Measurements from ENCODE around the gene GCH1.

GCH1 gene

GRCh38 chr14:54829486-54830224 lies 73.0 kb downstream of the GCH1 start:
- in situ Hi-C loops (cut with MboI; ENCODE audit: low sequenced_read_pairs), result no loop called here

GRCh38 chr14:54828037-54828436 lies 74.6 kb downstream of the GCH1 start:
- in situ Hi-C loops (cut with MboI; ENCODE audit: low sequenced_read_pairs), result no loop called here

DNA sequence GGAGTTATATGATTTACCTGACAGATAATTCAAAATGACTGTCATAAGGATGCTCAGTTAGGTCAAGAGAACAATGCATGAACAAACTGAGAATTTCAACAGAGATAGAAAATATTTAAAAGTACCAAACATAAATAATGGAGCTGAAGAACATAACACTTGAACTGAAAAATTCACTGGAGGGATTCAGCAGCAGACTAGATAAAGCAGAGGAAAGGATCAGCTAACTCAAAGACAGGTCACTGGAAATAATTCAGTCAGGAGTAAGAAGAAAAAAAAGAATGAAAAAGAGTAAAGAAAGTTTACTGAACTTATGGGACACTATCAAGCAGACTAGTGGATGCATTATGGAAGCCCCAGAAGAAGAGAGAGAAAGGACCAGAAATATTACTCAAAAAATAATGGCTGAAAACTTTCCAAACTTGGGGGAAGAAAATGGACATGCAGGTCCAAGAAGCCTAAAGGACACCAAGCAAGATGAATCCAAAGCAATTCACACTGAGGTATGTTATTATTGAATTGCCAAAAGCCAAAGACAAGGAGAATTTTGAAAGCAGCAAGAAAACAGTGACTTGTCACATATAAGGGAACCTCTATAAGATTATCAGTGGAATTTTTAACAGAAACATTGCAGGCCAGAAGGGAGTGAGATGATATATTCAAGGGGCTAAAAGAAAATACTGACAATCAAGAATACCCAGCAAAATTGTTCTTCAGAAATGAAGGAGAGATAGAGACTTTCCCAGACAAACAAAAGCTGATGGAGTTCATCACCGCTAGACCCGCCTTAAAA lies 78.7 kb downstream of the GCH1 start:
- in situ Hi-C loops (cut with MboI; ENCODE audit: low sequenced_read_pairs), result no loop called here

DNA sequence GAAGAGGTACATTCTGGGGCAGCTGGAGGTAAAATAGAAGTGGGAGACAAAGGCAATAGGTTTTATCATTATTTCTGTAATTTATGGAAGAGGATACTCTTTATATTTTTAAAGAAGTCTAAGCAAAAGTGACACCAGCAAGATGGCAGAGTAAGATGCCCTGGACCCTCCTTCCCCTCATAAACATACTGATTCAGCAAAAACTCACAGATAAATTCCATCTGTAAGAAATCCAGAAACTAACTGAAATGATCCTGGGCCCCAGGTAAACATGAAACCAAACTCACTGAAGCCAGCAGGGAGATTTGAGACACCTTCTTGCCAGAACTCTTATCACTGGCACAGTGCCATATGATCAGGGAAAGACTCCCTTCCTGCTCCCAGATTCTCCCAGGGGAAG lies 79.9 kb downstream of the GCH1 start:
- in situ Hi-C loops (cut with MboI; ENCODE audit: low sequenced_read_pairs), result no loop called here

- in situ Hi-C loops (cut with MboI; ENCODE audit: low sequenced_read_pairs), result no loop called here
These were observed 84.2 kb downstream of the GCH1 start for GRCh38 chr14:54818201-54819133.

DNA sequence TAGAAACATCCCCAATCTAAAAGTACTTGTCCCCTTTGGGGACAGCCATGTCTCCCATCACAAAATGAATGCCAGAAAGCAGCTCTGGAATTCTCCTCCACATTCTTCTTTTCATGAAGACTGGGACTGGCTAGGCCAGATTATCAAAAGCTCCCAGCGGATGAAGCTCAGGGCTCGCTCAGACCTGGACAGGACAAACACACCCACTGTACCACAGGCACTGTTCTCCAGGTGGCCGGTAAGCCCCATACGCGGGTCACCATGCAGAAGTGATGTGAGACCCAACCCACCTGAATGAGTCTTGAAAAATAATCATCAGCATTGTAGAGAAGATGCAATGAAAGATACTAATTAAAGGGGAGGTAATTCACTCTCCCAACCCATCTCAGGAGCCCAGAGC lies 85.1 kb downstream of the GCH1 start:
- in situ Hi-C loops (cut with MboI; ENCODE audit: low sequenced_read_pairs), result no loop called here

DNA sequence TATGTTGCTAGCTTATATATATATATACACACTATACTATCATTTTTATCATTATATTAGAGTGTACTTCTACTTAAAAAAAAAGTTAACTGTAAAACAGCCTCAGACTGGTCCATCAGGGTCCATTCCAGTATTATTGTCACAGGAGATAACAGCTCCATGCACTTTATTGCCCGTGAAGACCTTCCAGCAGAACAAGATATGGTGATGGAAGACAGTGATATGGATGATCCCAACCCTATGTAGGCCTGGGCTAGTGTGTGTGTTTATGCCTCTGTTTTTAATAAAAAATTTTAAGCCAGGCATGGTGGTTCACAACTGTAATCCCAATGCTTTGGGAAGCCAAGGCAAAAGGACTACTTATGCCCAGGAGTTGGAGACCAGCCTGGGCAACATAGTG lies 86.2 kb downstream of the GCH1 start:
- in situ Hi-C loops (cut with MboI; ENCODE audit: low sequenced_read_pairs), result no loop called here

DNA sequence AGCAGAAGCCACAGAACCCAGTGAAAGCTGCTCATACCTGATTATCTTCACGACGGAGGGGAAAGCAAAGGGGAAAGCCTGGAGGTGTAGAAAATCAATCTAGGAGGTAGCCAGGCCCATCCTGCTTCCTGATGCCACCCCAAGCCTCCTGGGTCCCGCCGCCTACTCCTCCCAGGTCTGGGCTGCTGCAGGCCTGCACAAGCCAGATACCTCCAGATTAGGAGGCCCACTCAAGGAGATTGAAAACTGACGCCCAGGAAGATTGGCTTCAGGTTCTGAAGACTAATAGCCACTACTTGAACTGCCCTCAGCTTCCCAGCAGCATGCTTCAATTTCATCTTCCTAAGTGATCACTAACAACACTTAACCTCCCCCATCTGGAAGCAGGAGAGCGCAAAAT lies 87.1 kb downstream of the GCH1 start:
- in situ Hi-C loops (cut with MboI; ENCODE audit: low sequenced_read_pairs), result no loop called here

DNA sequence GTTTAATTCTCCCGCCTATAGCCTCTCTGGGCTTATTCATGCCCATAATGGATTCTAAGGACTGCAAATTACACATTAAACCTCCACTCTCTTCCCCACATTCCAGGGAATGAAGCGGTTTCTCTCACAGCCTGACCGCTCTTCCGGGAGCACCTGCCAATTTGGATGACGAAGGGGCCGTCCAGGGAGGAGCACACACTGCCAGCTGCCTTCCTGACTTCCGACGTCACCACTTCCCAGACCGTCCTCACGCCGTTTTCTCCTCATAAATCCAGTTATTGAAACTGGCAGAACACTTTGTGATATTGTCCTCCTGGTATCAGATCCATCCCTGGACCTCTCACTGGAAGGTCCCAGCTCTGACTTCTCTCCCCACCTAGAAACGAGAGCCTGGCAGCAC lies 87.6 kb downstream of the GCH1 start:
- in situ Hi-C loops (cut with MboI; ENCODE audit: low sequenced_read_pairs), result no loop called here

- in situ Hi-C loops (cut with MboI; ENCODE audit: low sequenced_read_pairs), result no loop called here
These were observed 88.5 kb downstream of the GCH1 start for GRCh38 chr14:54814076-54814475.

DNA sequence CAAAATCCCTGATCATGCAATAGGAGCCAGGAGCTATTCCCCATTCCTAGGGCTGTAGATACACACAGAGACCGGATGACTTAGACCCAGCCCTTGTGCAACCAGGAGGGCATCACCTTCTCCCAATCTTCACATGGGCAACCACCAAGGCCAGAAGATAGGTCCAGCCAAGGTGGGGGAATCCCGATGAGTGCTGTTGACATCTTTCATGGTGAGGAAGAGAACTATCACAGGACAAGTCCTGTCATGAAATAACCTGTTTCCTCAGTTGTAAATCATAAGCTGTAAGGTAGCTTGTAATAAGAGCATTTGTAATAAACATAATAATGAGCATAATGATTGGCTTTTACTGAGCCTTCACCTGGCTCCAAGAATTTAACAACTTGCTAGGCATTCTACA lies 89.5 kb downstream of the GCH1 start:
- in situ Hi-C loops (cut with MboI; ENCODE audit: low sequenced_read_pairs), result no loop called here

- in situ Hi-C loops (cut with MboI; ENCODE audit: low sequenced_read_pairs), result no loop called here
These were observed 90.0 kb downstream of the GCH1 start for GRCh38 chr14:54812617-54813016.

DNA sequence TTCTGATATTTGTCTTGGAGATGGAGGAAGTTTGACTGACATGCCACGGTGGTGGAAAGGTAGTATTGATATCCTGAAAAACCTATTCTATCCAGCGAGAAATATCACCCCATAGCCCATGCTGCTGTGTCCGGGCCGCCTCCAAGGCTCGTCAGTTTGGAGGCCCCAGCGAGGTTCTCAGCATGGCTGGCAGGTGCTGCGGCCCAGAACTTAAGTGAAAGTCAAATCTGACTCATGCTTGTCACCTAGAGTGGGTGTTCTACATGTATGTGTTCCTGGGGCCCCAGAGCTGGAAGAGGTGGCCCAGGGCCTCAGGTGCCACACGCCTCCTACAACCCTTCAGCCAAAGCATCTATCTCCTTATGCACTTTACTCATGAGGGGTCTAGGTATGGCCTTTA lies 92.9 kb downstream of the GCH1 start:
- in situ Hi-C loops (cut with MboI; ENCODE audit: low sequenced_read_pairs), result no loop called here

- in situ Hi-C loops (cut with MboI; ENCODE audit: low sequenced_read_pairs), result no loop called here
These were observed 94.1 kb downstream of the GCH1 start for GRCh38 chr14:54808326-54809161.

DNA sequence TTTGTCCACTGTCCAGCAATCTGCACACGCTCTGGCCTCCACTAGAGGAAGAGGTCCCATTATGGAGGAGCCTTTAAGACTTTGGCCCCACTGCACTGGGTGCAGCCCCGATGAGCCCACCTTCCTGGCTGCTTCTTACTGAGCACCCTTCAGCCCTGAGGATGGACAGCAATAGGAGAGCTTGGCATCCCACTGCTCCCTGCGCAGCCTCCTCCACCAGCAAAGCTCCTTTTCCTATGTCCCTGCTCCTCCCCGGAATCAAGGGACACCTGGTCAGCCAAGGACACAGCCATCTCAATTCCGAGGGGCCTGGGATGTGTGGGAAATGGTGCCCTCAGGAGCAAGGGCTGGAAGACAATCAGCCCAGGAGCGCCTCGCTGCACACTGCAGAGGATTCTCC lies 94.7 kb downstream of the GCH1 start:
- in situ Hi-C loops (cut with MboI; ENCODE audit: low sequenced_read_pairs), result no loop called here

- in situ Hi-C loops (cut with MboI; ENCODE audit: low sequenced_read_pairs), result no loop called here
These were observed 95.2 kb downstream of the GCH1 start for GRCh38 chr14:54807428-54807827.

GRCh38 chr14:54806616-54807015 lies 96.0 kb downstream of the GCH1 start:
- in situ Hi-C loops (cut with MboI; ENCODE audit: low sequenced_read_pairs), result no loop called here

GRCh38 chr14:54805445-54806322 lies 96.9 kb downstream of the GCH1 start:
- in situ Hi-C loops (cut with MboI; ENCODE audit: low sequenced_read_pairs), result no loop called here

- in situ Hi-C loops (cut with MboI; ENCODE audit: low sequenced_read_pairs), result no loop called here
These were observed 97.6 kb downstream of the GCH1 start for GRCh38 chr14:54805070-54805444.
